NCI-H460 (cell line): ENCODE data around the gene FUT9. TPM values are rescaled to one million over a fixed set of nuclear protein-coding genes. Genes with fewer than 3 reads are reported as not detected.

Experiments used
- DNase-seq: peaks from one replicate; pipeline ENCODE4 v3.0.0-alpha.2; 2016; ENCODE audit warnings: low read depth; ENCODE audit errors: extremely low read depth
- total RNA-seq: library from RNA; depleted of rRNA; stranded (reverse); fragments of >200 nt; shearing (Covaris generic); gene quantifications from 2 replicates; pipeline ENCODE4 v1.2.3, GENCODE V29; 2014

The FUT9 gene
- total RNA-seq, 1 experiment from 2014 or later, result 0.05 TPM

GRCh38 chr6:96164802-96165201 lies 149.0 kb downstream of the FUT9 start:
- no peak for DNase-seq

- DNase-seq, result no peak
Observed at GRCh38 chr6:96171112-96171511, 155.3 kb downstream of the FUT9 start.

GRCh38 chr6:96184798-96185197 lies 169.0 kb downstream of the FUT9 start:
- DNase-seq, result no peak

- no peak for DNase-seq
Observed at GRCh38 chr6:96186094-96186493, 170.3 kb downstream of the FUT9 start.

GRCh38 chr6:96186516-96187195 lies 170.9 kb downstream of the FUT9 start:
- no peak for DNase-seq

- no peak for DNase-seq
Observed at GRCh38 chr6:96194675-96195074, 178.9 kb downstream of the FUT9 start.

GRCh38 chr6:96195272-96195671 lies 179.5 kb downstream of the FUT9 start:
- no peak for DNase-seq

- DNase-seq, result no peak
Observed at GRCh38 chr6:96196633-96197032, 180.9 kb downstream of the FUT9 start.

GRCh38 chr6:96197241-96197640 lies 181.5 kb downstream of the FUT9 start:
- DNase-seq, result no peak

GRCh38 chr6:96202571-96202970 lies 186.8 kb downstream of the FUT9 start:
- DNase-seq, result no peak

GRCh38 chr6:96211341-96211740 lies 195.6 kb downstream of the FUT9 start:
- DNase-seq, result no peak

GRCh38 chr6:96212066-96212465 lies 196.3 kb downstream of the FUT9 start:
- no peak for DNase-seq

GRCh38 chr6:96213784-96214183 lies 198.0 kb downstream of the FUT9 start:
- DNase-seq, result no peak

- DNase-seq, result no peak
Observed at GRCh38 chr6:96223695-96224094, 207.9 kb downstream of the FUT9 start.

GRCh38 chr6:96227135-96227534 lies 211.4 kb downstream of the FUT9 start:
- no peak for DNase-seq

- DNase-seq, result no peak
Observed at GRCh38 chr6:96234444-96234843, 218.7 kb downstream of the FUT9 start.

GRCh38 chr6:96235927-96236326 lies 220.2 kb downstream of the FUT9 start:
- DNase-seq, result no peak

GRCh38 chr6:96236471-96236870 lies 220.7 kb downstream of the FUT9 start:
- DNase-seq, result no peak

GRCh38 chr6:96237638-96238347 lies 222.0 kb downstream of the FUT9 start:
- no peak for DNase-seq

- no peak for DNase-seq
Observed at GRCh38 chr6:96246563-96246962, 230.8 kb downstream of the FUT9 start.

- DNase-seq, result no peak
Observed at GRCh38 chr6:96249755-96250154, 234.0 kb downstream of the FUT9 start.

GRCh38 chr6:96257751-96258150 lies 242.0 kb downstream of the FUT9 start:
- no peak for DNase-seq
